HG02678 (cell line): Measurements from ENCODE around the gene AGAP2.

Experiments used
- ATAC-seq: cut with Tn5 transposase; IDR thresholded peaks from one replicate; pipeline ENCODE4 v1.9.1; 2021; ENCODE audit warnings: mild to moderate bottlenecking, moderate library complexity; ENCODE audit not compliant: unreplicated experiment

AGAP2 gene

DNA sequence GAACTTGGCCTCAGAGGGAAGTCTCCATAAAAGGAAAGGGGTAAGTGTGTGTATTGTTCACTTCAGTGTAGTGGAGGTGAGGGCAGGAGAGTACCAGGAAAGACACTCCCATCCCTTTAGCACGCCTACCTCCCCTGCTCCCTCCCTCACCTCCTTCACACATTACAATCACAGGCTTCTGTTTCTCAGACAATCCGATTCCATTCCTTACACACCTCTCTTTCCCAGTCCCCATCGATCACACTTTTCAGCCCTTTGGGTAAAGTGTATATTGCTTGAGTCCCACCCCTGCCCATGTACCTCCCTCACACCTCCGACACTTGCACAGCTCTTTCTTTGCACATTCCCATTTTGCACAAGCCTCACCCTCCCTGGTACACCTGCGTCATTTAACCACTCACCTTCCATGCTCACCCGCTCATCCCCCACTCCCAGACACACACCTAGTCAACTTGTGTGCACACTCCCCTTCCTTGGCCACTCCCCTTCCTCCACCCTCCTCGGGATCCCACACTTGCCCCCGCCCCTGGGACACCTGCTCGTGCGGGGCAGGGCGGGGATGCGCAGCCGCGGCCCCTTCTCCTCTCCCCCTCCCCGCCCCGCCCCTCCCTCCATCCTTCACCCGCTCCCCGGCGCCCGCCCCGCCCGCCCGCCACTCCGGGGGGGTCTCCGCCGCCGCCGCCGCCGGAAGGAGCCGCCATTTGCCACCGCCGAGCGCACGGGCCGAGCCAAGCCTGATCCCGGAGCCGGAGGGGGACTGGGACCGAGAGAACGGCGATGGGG is 16.1 kb upstream of the AGAP2 start, which contains the start of gene MARCHF9:
Gene MARCHF9 (plus strand): TSS at position 693 of the 783 bp plus-strand sequence. CDS start 426 bp downstream, outside the sequence.
- peak; percentile 37 for ATAC-seq

DNA sequence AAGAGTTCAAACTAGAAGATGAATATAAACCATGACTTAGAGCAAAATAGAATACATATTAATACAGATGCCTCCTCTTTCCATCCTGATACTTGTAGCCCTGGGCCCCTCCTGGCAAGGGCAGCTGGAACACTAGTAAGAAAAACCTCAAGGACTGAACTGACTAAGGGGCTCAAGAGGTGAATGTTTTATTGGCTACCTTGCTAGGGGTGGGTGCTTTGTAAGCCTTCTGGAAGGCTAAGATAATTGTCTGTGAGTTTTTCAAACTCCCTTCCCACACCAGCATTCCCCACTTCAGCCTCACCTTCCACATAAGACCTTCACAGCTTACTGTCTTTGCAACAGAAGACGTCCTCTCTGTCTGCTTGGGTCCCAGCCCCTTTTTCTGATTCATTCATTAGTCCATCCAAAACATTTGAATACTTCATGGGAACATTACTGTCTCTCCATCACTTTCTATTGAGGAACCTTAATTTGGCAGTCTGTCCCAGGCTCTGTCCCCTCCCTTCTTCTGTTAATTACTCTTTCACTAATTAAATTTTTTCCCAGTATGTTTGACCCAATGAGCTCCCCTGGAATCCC is 15.3 kb upstream of the AGAP2 start:
- ATAC-seq, result no peak

DNA sequence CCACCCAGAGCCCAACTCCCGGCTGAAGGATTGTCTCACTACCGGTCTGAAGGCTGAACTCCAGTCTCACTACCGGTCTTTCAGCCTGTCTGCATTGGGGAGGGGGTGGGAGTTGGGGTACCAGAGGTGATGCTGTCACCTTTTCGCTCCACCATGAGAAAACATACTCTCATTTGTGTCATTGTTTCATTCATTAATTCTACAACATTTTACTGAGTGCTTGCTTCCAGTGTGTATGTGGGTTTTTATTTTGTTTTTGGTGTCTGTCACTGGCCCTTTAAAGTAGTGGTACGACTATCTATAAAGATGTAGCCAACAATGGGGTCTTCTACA is 14.1 kb upstream of the AGAP2 start:
- no peak for ATAC-seq

DNA sequence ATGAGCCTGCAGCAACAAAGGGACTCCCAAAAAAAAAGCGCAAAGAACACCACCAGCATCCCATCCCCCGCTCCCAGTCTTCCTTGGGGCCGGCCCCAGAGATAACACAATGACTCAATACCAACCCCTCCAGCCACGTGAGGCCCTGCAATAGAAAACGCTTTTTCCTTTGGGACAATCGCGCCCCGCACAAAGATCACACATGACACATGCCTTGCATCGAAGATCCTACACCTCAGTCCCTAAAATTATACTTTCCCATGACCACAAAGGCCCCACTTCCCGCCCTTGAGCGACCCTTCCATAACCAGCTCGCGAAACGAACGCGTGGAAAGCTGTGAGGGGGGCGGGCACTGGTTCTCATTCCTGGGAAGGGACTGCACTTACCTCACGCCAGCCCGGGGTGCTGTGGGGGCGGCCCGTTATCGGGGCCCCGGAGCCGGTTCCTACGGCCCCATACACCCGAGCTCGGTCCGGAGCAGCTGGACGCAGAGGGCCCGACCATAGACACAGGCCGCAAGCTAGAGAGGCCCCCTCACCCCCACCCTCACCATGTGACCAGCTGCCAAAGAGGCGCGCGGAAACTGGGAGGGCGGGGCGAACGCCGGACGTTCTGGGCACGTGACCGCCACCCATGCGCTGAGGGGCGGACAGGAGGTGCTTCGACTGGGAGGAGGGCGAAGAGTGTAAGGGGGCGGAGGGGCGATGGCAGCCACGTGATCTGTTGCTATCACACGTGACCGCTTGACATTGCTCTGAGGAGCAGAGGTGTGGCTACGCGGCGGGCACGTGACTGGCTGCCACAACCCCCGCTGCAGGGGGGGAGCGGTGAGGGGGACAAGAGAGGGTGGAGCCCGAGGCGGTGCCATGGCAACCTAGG is 13.5 kb upstream of the AGAP2 start, which contains the start of gene CDK4:
Gene CDK4 (minus strand): TSS at position 523 of the 880 bp plus-strand sequence. CDS start 593 bp downstream, outside the sequence.
- ATAC-seq, result peak; percentile 73

DNA sequence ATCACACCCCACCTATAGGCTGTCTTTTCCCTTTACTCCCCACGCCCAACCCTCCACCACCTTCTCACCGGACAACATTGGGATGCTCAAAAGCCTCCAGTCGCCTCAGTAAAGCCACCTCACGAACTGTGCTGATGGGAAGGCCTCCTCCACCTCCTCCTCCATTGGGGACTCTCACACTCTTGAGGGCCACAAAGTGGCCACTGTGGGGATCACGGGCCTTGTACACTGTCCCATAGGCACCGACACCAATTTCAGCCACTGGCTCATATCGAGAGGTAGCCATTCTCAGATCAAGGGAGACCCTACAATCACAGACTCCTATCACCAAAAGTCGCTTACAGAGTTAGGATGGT is 12.9 kb upstream of the AGAP2 start:
- no peak for ATAC-seq

DNA sequence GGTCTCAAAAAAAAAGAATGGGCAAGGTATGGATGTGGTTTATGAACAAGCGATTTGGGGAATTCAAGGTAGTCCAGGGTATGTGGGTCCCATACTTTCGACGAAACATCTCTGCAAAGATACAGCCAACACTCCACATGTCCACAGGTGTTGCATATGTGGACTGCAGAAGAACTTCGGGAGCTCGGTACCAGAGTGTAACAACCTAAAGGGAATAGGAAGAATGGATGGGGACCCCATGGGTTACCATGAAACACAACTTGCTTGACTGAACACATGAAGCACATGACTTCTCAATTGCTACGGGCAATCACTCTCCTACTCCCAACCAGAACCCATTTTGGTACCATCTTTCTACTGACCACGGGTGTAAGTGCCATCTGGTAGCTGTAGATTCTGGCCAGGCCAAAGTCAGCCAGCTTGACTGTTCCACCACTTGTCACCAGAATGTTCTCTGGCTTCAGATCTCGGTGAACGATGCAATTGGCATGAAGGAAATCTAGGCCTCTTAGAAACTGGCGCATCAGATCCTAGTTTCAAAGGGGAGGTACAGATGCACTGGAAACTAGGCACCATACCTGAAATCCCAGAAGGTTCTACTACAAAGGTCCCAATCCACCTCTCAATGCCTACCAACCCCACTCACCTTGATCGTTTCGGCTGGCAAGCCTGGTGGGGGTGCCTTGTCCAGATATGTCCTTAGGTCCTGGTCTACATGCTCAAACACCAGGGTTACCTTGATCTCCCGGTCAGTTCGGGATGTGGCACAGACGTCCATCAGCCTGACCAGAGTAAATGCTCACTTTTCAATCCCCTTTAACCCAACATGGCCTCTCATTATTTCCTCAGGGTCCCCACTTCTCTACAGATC is 12.3 kb upstream of the AGAP2 start:
- no peak for ATAC-seq

DNA sequence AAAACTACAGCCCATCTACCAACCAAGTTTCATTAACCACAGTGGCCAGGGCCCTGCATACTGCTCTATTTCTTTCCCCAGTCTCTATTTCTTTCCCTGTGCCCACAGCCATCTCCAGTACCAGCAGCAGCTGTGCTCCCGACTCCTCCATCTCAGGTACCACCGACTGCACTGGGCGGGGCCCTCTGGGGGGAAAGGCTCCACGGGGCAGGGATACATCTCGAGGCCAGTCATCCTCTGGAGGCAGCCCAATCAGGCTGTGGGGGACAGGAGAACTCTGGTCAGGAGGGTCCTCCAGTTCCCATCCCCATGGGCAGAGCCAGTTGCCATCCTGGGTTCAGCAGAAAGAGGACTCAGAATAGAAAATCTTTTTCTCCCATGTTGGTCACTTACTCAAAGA is 10.5 kb upstream of the AGAP2 start:
- no peak for ATAC-seq

DNA sequence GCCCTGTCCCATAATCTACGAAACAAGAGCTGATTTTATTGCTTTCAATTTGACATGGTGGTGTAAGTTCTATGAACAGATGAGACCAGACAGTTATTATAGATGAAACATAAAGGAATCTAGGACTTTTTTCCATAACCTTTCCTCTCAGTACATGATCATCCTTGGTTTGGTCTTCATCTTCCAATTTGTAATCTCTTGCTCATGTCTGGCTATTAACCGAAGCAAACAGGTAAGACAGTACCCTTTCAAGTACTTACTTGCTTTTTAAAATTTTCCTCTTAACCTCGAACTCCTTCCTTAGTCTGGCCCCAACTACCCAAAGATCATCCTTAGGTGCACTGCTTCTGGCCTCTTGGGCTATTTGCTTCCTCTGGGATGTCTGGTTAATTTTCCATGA is 7.5 kb upstream of the AGAP2 start:
- no peak for ATAC-seq

DNA sequence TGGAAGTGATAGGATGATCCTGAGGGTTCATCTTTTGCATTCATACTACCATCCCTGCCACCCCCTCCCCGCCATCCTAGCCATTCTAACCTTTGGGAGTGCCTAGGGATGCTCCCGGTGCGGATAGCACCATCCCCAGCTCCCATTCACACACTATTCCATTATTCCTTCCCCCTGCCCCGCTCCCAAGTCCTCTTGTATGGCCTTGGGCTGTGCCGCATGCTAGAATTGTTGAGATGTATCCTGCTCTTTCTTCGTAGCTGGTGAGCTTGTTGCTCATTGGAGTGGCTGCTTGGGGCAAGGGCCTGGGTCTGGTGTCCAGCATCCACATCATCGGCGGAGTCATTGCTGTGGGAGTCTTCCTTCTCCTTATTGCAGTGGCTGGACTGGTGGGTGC is 6.9 kb upstream of the AGAP2 start:
- no peak for ATAC-seq

DNA sequence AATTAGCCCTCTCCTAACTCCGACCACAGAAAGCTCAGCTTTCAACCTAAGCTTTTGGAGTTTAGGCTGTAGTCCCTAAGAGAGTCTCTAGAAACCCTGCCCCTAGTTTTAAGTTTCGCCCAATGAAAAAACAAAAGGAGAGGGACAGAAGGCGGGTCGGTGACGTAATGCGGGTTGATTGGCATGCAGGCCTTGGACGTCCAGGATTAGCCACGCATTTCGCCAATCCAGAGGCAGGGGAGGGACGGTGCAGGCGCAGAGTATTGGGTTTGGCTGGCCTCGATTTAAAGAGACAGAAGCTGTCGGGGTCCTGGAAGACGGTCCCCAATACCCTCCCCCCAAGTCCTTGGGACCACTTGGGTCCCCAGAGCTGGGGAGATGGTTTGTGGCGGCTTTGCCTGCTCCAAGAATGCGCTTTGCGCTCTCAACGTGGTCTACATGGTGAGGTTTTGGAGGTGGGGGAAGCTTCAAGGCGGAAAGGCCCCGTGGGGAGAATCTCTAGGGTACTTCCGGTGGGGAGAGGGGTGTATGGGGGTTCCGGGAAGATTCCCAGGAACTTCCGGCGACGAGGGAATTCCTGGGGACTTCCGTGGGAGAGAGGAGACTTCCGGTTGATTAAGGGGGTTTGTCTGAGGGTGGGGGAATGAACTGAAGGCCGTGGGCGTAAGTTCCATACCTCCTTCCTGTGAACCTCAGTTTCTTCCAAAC is 6.4 kb upstream of the AGAP2 start, which contains the start of gene TSPAN31:
Gene TSPAN31 (plus strand): TSS at position 263 of the 708 bp plus-strand sequence. CDS start 116 bp downstream, at position 379.
- peak; percentile 87 for ATAC-seq

DNA sequence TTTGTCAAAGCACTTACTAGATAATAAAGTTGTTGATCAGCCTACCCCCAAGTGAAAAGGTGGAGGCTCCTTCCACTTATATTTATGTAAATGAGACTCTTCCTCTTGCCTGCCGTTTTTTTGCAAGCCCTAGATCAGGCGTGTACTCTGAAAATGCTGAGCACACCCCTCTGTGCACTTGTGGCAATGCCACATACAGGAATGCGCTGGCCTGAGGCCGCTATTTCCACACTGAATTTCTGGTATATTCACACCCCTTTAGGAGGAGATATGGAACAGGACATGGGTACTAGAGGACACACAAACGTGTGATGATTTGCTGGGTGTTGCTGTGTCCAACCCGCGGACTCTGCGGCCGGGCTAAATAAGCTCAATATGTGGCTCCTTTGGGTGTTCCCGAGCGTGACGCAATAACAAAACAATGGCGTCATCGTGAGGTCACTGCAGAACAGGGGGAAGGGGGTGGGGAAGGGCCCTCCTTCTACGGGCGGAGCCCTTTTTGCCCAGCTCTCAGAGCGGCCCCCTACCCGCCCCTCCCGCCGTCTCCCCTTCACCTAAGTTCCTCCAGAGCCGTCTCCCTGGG is 5.7 kb upstream of the AGAP2 start:
- ATAC-seq, result peak; percentile 40

DNA sequence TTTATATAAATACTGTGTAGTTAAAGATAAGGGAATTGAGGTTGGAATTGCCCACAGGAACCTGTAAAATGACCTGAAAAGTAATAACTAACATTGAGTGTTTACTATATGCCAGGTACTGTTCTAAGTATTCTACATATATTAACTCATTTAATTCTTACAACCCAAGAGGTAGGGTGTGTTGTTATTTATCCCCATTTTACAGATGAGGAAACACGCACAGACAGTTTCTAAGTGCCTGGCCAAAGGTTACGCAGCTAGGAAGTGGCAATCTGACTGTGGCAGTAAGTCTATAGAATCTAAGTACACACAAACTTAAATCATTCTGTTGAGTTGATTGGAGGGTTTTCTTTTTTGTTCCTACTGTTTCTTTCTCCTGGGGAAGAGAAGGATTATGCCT is 5.2 kb upstream of the AGAP2 start:
- ATAC-seq, result no peak

DNA sequence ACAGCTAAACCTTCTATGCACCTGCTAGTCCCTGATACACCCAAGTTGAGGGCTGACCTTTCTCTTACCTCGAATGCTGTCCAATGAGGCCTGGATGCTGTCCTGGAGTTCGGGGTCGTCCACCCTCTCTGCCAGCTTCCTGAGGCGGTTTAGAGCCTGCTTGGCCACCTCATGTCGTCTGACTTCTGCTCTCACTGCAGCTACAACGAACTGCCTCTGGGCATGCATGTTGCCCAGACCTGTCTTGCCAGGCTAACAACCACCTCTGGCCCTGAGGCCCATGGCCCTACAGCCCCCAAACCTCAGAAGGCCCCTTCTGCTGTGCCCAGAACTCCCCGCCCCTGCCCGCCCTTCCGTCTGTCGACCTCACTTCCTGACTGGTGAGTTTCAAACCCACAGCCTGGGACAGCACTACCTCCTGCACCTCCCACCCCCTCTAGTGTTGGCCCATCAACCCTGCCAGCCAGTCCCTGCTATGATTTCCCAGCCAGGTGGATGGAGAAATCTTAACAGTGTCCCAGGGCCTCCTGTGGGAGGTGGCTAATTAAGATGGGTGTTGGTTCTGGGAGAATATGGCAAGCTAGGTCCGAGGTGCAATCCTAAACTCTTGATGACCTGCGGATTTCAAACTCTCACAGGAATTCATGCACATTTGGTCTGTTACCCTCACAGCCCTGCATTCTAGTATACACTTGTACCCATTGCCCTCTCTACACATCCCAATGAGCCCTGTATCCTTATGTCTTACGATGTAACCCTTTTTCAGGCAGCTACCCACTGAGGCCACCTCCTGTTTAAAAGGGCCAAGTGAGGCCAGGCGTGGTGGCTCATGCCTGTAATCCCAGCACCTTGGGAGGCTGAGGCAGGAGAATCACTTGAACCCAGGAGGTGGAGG is 3.5 kb upstream of the AGAP2 start:
- peak; percentile 55 for ATAC-seq

DNA sequence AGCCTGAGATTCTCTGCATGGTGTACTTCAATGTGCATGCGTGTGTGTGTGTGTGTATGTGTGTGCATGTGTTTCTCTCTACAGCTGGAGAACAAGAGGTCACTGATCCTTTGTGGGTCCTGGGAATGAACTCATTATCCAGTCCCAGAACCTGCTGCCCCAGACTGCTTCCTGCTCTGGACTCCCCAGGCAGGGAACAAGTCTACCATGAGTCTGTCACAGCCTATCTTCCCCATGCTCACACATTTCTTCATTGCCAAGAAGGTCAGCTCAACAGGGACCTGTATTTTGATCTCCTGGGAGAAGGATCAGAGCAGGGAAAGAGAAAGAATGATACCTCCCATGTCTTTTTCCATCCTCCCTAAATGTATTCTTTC is 2.9 kb upstream of the AGAP2 start:
- ATAC-seq, result no peak

DNA sequence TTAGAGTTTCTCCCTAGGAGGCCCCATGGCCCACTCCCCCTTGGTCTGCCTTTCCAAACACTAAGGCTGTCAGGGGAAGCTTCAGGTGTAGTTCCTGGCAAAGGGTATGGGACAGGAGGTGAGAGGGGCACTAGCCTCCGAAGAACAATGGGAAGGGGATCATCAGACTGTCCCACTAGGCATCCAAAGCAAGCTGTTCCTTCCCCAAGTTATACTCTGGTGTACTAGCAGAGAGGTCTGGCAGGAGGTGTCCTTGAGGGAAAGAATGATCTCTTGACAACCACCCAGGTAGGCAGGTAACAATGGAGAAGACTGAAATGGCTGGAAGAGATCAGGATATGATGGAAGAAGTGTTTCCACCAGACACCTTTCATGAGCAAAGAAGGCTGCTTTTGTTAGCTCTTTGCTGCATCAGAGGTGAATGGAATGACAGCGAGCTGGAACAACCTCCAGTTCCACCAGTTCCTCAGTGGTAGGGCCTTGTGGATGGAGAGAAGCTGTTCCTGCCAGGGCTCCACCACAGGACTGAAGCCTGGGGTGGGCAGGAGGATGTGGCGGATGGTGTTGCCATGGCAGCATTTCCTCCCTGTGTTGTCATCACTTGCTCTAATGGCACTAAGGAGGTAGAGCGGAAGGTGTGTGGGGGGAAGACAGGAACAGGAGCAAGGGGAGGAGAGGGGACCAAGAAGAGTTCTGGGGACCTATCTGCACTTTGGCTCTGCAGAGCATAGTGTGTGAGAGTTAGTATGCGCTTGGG is 2.3 kb upstream of the AGAP2 start:
- ATAC-seq, result peak; percentile 43

DNA sequence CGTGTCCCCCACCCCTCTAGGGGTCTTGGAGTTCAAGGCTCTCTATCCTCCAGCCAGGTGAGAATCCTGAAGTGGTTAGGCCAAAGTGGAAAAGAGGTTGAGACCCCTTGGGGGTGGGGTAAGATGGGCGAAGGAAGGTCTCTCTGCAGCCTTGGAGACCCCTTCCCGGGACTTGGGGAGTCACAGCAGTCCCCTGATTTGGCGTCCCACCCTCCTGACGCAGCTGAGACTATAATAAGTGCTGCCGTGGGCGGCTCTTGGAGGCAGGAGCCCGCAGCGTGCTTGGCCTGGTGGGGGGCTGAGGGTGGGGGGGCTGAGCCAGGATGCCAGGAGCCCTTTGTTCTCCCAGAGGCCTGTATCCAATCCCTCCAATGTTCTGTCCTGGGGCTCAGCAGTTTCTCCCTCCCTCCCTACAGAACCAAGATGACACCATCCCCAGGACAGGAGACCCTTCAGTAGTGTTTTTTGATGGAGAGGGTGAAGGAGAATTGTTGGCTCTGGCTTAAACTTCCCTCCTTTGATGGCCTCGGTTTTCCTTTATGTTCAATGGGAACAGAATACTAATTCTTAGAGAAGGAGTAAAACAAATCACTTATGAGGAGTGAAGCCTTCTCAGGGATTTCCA is 1.5 kb upstream of the AGAP2 start:
- ATAC-seq, result no peak

DNA sequence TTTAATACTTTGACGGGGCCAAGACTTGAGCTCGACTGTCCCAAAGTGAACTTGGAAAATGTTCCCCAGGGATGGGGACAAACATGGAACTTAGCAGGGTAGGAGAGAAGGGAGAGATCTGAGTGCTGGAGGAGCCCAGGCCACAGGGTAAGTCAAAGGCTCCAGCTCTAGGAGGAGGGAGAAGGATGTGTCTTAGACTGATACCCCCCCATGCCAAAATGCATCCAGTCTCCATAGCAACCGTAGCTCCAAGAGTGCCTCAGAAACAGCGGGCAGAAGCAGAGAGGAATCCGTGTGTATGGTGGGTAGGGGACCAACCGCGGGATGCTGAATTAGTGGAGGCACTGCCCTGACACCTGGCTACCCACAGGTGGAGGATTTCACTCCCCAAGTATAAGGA is 845 bp upstream of the AGAP2 start:
- ATAC-seq, result no peak
